OCI-LY7 (cell line): ENCODE data around the gene ST3GAL3. TPM values are rescaled to one million over a fixed set of nuclear protein-coding genes. Genes with fewer than 3 reads are reported as not detected.

Experiments
- BruUV-seq: library from RNA; stranded (reverse); fragments of 400-500 nt; replicated peaks from 2 replicates; lab custom pipeline; 2021; lab: Mats Ljungman, UMichigan
- CTCF ChIA-PET: fragments of 300-600 bp; sonication (Branson Sonifier 250); formaldehyde crosslinking; loops from one replicate; lab custom pipeline; 2022; ENCODE audit warnings: antibody characterized with exemption; ENCODE audit not compliant: unreplicated experiment; lab: Charles Lee
- POLR2A ChIA-PET: fragments of 300-600 bp; sonication (Branson Sonifier 250); formaldehyde crosslinking; loops from one replicate; lab custom pipeline; 2022; ENCODE audit warnings: antibody characterized with exemption; lab: Charles Lee
- DNase-seq: peaks from one replicate; pipeline ENCODE4 v3.0.0-alpha.2; 2015; ENCODE audit warnings: low spot score
- H2AFZ ChIP-seq: fragments of 200-600 bp; sonication (generic), shearing (Covaris generic); 2 replicates; pipeline ENCODE4 v1.6.1; 2014; ENCODE audit warnings: mild to moderate bottlenecking, antibody characterized with exemption, low read length, moderate library complexity
- H3K27ac ChIP-seq: fragments of 200-600 bp; sonication (generic); 2 replicates; pipeline ENCODE4 v1.5.1; 2014; ENCODE audit warnings: mixed run types, low read depth, mild to moderate bottlenecking, moderate library complexity, low read length, inconsistent platforms; ENCODE audit not compliant: poor library complexity, severe bottlenecking
- H3K36me3 ChIP-seq: fragments of 200-600 bp; sonication (generic); 2 replicates; pipeline ENCODE4 v1.6.1; 2014; ENCODE audit warnings: mild to moderate bottlenecking, antibody characterized with exemption, low read length, moderate library complexity, mixed read lengths; ENCODE audit not compliant: insufficient read depth
- H3K4me1 ChIP-seq: fragments of 200-600 bp; sonication (generic); 2 replicates; pipeline ENCODE4 v1.5.1; 2014; ENCODE audit warnings: mild to moderate bottlenecking, low read length; ENCODE audit not compliant: insufficient read depth, poor library complexity, severe bottlenecking
- H3K4me2 ChIP-seq: fragments of 200-600 bp; sonication (generic); 2 replicates; pipeline ENCODE4 v1.6.1; 2014; ENCODE audit warnings: mild to moderate bottlenecking, low read length
- H3K4me3 ChIP-seq: fragments of 200-600 bp; sonication (generic); 2 replicates; pipeline ENCODE4 v1.5.1; 2014; ENCODE audit warnings: mild to moderate bottlenecking, low read depth, low read length; ENCODE audit not compliant: poor library complexity, severe bottlenecking
- H3K79me2 ChIP-seq: fragments of 200-600 bp; sonication (generic); 2 replicates; pipeline ENCODE4 v1.6.1; 2016; ENCODE audit warnings: low read depth, mild to moderate bottlenecking, low read length, moderate library complexity, mixed read lengths; ENCODE audit not compliant: insufficient read depth
- H3K9me2 ChIP-seq: fragments of 200-600 bp; sonication (generic); 2 replicates; pipeline ENCODE4 v1.6.1; 2016; ENCODE audit warnings: mild to moderate bottlenecking, low read length, mixed read lengths; ENCODE audit not compliant: insufficient read depth
- H3K9me3 ChIP-seq: fragments of 200-600 bp; sonication (generic); 2 replicates; pipeline ENCODE4 v1.6.1; 2014; ENCODE audit warnings: mild to moderate bottlenecking, mixed run types, low read length, mixed read lengths
- H4K20me1 ChIP-seq: fragments of 200-600 bp; sonication (generic); 2 replicates; pipeline ENCODE4 v1.6.1; 2014; ENCODE audit warnings: mild to moderate bottlenecking, antibody characterized with exemption, low read length, moderate library complexity, mixed read lengths; ENCODE audit not compliant: insufficient read depth
- EZH2phosphoT487 ChIP-seq: fragments of 200-600 bp; sonication (generic); IDR thresholded peaks from 2 replicates; pipeline ENCODE4 v1.6.1; 2018; ENCODE audit warnings: low read depth, borderline replicate concordance, mild to moderate bottlenecking, mixed run types, antibody characterized with exemption, low read length, moderate library complexity, mixed read lengths
- intact Hi-C: fragments of 100-400 bp; cut with micrococcal nuclease; formaldehyde crosslinking; loops from one replicate; pipeline ENCODE4 v1.10.0; 2022; ENCODE audit not compliant: unreplicated experiment
- total RNA-seq, 2 experiments: library from RNA; depleted of rRNA in 1 of 2; stranded (reverse); fragments of >200 nt in 1 of 2; shearing (Covaris generic) in 1 of 2; gene quantifications; 2 replicates each; pipeline ENCODE4 v1.2.3, GENCODE V29; 2014 to 2022
- TF ChIP-seq, protein P1 (sequence below): fragments of 200-600 bp; sonication (generic); conservative IDR thresholded peaks from 2 replicates; pipeline ENCODE4 v1.5.1; 2014; ENCODE audit warnings: mild to moderate bottlenecking, antibody characterized with exemption, low read length, moderate library complexity, mixed read lengths

The ST3GAL3 gene
- total RNA-seq, 2 experiments from 2014 or later, result 24.0 to 45.0 TPM

DNA sequence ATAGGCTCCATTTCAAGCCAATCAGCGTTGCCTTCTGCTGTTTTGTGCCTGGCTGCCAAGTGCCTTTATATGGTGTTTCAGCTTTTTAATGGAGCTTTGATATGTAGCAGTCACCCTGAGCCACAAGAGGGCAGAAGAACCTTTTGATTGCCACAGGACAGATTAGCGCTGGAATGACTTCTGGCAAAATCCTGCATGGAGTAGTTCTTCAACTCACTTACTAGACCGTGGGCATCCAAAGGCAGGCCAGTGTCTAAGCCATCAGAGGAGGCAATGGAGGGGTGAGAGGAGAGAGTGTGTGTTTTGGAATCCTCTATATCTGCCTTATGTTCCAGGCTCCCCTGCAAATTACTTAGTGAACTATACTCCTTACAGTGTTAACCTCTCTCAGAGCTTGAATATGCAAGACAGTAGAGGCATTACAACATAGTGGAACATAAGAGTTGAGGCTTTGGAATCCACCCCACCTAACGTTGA lies 56.2 kb downstream of the ST3GAL3 start:
- CTCF ChIA-PET, result interaction anchor here (1.1 to 2.7 kb wide), 5 partner anchors 87 to 277 kb away, joined by 3 to 40 read pairs (median 5); no protein-coding TSS in a partner anchor
- Histone ChIP-seq H3K9me2 (no peaks in the 10 kb centered on the region), H3K36me3 (no peaks in the 10 kb centered on the region), H3K9me3 (no peaks in the 10 kb centered on the region), H2AFZ (no peak overlapping the region), H3K4me3 (no peak overlapping the region), H4K20me1 (no peaks in the 10 kb centered on the region), H3K4me1 (peaks cover 5% of the 10 kb centered on the region), H3K79me2 (no peaks in the 10 kb centered on the region), H3K4me2 (no peak overlapping the region), H3K27ac (no peak overlapping the region)
- BruUV-seq, result no TSS peak
- intact Hi-C loops, result loop anchor here (1.0 to 5.0 kb wide), 3 partner anchors 171 to 274 kb away; no protein-coding TSS in a partner anchor
- TF ChIP-seq EZH2phosphoT487, result no peak
- TF ChIP-seq, protein P1, sequence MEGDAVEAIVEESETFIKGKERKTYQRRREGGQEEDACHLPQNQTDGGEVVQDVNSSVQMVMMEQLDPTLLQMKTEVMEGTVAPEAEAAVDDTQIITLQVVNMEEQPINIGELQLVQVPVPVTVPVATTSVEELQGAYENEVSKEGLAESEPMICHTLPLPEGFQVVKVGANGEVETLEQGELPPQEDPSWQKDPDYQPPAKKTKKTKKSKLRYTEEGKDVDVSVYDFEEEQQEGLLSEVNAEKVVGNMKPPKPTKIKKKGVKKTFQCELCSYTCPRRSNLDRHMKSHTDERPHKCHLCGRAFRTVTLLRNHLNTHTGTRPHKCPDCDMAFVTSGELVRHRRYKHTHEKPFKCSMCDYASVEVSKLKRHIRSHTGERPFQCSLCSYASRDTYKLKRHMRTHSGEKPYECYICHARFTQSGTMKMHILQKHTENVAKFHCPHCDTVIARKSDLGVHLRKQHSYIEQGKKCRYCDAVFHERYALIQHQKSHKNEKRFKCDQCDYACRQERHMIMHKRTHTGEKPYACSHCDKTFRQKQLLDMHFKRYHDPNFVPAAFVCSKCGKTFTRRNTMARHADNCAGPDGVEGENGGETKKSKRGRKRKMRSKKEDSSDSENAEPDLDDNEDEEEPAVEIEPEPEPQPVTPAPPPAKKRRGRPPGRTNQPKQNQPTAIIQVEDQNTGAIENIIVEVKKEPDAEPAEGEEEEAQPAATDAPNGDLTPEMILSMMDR, result peak; percentile 99
- peak; percentile 75 for DNase-seq
- POLR2A ChIA-PET, result interaction anchor here (1.2 kb wide), 1 partner anchor 171 kb away, joined by 4 read pairs; no protein-coding TSS in a partner anchor

DNA sequence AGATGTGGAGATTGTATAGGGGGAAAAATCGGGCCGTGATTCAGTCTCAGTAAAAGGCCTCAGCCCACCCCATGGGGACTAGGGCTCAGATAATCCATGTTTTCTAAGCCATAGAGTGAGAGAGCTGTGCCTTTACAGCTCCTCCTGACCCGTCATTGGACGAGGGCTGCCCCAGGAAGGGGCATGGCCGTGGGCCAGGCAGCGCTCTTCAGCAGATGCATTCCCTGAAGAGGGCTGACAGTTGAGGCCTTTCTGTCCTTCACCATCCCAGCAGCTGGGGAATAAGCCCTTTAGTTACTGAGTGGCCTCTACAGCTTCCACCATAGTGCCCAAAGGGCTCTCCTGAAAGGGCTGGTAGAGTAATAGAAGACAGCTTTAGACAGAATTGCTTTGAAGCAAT lies 57.2 kb downstream of the ST3GAL3 start:
- Histone ChIP-seq H3K4me1 (peaks cover 5% of the 10 kb centered on the region), H3K4me2 (no peak overlapping the region), H2AFZ (no peak overlapping the region), H3K79me2 (no peaks in the 10 kb centered on the region), H3K9me2 (no peaks in the 10 kb centered on the region), H3K27ac (no peak overlapping the region), H3K4me3 (no peak overlapping the region), H3K9me3 (no peaks in the 10 kb centered on the region), H4K20me1 (no peaks in the 10 kb centered on the region), H3K36me3 (no peaks in the 10 kb centered on the region)
- intact Hi-C loops, result loop anchor here (5.0 kb wide), 2 partner anchors 237 to 273 kb away; no protein-coding TSS in a partner anchor
- TF ChIP-seq, protein P1, result no peak
- TF ChIP-seq EZH2phosphoT487, result no peak
- ChIA-PET CTCF (interaction anchor here (0.8 to 2.7 kb wide), 4 partner anchors 16 to 170 kb away, joined by 3 to 40 read pairs (median 3); no protein-coding TSS in a partner anchor), POLR2A (no interaction called here)
- no TSS peak for BruUV-seq
- DNase-seq, result no peak
